ENCODE measurements around the gene MTMR2.

The MTMR2 gene

DNA sequence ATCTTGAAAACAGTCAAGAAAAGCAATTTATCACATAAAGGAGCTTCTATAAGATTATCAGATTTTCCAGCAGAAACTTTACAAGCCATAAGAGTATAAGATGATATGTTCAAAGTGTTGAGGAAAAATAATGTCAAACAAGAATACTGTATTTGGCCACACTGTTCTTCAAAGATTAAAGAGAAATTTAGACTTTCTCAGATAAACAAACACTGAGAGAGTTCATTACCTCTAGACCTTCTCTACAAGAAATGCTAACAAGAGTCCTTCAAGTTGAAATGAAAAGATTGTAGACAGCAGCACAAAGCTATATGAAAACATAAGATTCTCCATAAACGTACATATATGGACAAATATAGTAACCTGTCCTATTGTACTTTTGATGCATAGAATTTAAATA is 8.0 kb upstream of the MTMR2 start:
- Histone ChIP-seq H3K9me3 (ENCODE audit: severe bottlenecking) (peaks cover 3% of the 10 kb centered on the region), H3K4me3 (ENCODE audit: low read depth, low read length) (no peak overlapping the region), H3K27me3 (ENCODE audit: insufficient read depth, low read depth, severe bottlenecking) (no peaks in the 10 kb centered on the region), H3K36me3 (no peaks in the 10 kb centered on the region), H3K27ac (no peak overlapping the region)
- TF ChIP-seq, protein P1, sequence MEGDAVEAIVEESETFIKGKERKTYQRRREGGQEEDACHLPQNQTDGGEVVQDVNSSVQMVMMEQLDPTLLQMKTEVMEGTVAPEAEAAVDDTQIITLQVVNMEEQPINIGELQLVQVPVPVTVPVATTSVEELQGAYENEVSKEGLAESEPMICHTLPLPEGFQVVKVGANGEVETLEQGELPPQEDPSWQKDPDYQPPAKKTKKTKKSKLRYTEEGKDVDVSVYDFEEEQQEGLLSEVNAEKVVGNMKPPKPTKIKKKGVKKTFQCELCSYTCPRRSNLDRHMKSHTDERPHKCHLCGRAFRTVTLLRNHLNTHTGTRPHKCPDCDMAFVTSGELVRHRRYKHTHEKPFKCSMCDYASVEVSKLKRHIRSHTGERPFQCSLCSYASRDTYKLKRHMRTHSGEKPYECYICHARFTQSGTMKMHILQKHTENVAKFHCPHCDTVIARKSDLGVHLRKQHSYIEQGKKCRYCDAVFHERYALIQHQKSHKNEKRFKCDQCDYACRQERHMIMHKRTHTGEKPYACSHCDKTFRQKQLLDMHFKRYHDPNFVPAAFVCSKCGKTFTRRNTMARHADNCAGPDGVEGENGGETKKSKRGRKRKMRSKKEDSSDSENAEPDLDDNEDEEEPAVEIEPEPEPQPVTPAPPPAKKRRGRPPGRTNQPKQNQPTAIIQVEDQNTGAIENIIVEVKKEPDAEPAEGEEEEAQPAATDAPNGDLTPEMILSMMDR (IDR thresholded peaks at IDR 0.05; ENCODE audit: low read depth, low read length), result no peak
- no peak for DNase-seq

DNA sequence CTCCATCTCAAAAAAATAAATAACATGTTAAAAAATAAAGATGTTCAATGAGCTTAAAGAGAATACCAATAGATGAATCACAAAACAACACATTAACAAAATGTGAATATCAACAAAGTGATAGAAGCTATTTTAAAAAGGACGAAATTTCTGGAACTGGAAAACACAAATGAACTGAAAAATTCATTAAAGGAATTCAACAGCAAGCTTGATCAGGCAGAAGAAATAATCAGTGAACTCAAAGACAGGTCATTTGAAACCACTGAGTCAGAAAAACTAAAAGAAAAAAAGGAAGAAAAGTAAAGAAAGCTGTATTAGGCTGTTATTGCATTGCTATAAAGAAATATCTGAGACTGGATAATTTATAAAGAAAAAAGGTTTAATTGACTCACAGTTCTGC is 7.0 kb upstream of the MTMR2 start:
- Histone ChIP-seq H3K36me3 (no peaks in the 10 kb centered on the region), H3K4me3 (ENCODE audit: low read depth, low read length) (no peak overlapping the region), H3K27me3 (ENCODE audit: insufficient read depth, low read depth, severe bottlenecking) (no peaks in the 10 kb centered on the region), H3K9me3 (ENCODE audit: severe bottlenecking) (peaks cover 3% of the 10 kb centered on the region), H3K27ac (no peak overlapping the region)
- no peak for DNase-seq
- TF ChIP-seq, protein P1 (IDR thresholded peaks at IDR 0.05; ENCODE audit: low read depth, low read length), result no peak

DNA sequence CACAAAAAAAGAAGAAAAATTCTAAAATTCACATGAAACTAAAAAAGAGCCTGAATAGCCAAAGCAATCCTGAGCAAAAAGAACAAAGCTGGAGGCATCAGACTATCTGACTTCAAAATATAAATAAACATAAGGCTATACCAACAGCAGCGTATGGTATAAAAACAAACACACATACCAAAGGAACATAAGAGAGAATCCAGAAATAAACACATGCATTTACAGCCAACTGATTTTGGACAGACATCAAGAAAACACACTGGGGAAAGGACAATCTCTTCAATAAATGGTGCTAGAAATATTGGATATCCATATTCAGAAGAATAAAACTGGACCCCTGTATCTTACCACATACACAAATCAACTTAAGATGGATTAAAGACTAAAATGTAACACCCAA is 2.8 kb upstream of the MTMR2 start:
- Histone ChIP-seq H3K27me3 (ENCODE audit: insufficient read depth, low read depth, severe bottlenecking) (no peaks in the 10 kb centered on the region), H3K36me3 (no peaks in the 10 kb centered on the region), H3K9me3 (ENCODE audit: severe bottlenecking) (peaks cover 3% of the 10 kb centered on the region), H3K27ac (no peak overlapping the region), H3K4me3 (ENCODE audit: low read depth, low read length) (no peak overlapping the region)
- no peak for DNase-seq
- TF ChIP-seq, protein P1 (IDR thresholded peaks at IDR 0.05; ENCODE audit: low read depth, low read length), result no peak

DNA sequence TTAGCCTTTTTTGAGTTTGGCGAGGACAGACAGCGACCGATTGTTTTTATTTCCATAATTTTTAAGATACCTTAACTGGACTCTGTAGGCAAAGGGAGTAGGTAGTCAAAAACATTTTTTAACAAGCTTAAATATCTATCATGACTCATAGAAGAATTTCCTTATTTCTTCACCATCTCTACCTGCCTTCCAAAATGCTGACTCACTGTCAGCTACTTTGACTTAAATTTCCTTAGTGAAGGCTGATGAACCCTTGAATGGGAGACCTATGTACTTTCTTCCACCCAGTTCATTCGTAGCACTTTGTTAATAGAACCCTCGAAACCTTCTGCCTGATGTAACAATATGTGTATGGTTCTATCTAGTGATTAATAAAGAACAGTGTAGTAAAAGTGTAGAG is 1.1 kb upstream of the MTMR2 start:
- Histone ChIP-seq H3K27me3 (ENCODE audit: insufficient read depth, low read depth, severe bottlenecking) (no peaks in the 10 kb centered on the region), H3K36me3 (no peaks in the 10 kb centered on the region), H3K27ac (no peak overlapping the region), H3K4me3 (ENCODE audit: low read depth, low read length) (peak overlapping the region; percentile 88), H3K9me3 (ENCODE audit: severe bottlenecking) (no peaks in the 10 kb centered on the region)
- DNase-seq, result no peak
- TF ChIP-seq, protein P1 (IDR thresholded peaks at IDR 0.05; ENCODE audit: low read depth, low read length), result no peak

DNA sequence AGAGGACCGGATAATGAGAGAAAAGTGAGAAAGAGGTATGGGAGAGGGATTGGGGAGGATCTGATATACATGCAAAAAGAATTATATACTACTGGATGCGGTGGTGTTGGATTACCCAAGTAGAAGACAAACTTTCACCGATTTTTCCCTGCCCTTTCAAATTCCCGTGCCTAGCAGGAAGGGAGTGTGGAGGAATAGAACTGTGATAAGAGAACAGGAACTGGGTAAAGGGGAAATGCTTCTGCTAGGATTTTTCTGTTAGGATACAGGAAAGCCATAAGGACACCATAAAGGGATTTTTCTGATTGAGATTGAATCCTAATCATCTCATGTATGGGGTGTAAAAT is 480 bp upstream of the MTMR2 start:
- no peak for DNase-seq
- H3K36me3 ChIP-seq, result no peaks in the 10 kb centered on the region
- TF ChIP-seq, protein P1 (IDR thresholded peaks at IDR 0.05; ENCODE audit: low read depth, low read length), result no peak

DNA sequence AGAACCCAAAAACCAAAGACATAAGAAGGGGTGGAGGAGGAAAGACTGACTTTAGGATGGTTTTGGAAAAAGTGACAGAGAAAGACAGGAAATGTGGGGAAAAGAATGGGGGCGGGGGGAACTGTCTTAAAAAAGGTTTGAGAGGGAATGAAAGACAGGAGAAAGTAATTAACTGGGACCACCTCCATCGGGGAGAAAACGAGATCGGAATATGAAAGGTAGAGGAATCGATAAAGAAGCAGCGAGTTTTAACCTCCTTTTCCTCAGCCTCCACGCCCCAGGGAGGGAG is 524 bp downstream of the MTMR2 start:
- Histone ChIP-seq H3K4me3 (ENCODE audit: low read depth, low read length) (peak overlapping the region; percentile 88), H3K27ac (peak overlapping the region; percentile 80), H3K27me3 (ENCODE audit: insufficient read depth, low read depth, severe bottlenecking) (no peaks in the 10 kb centered on the region), H3K36me3 (no peaks in the 10 kb centered on the region), H3K9me3 (ENCODE audit: severe bottlenecking) (no peaks in the 10 kb centered on the region)
- TF ChIP-seq, protein P1 (IDR thresholded peaks at IDR 0.05; ENCODE audit: low read depth, low read length), result no peak
- DNase-seq, result no peak

More for the DNA sequence above, 480 bp upstream of the MTMR2 start:
- H3K4me3 ChIP-seq (ENCODE audit: low read depth, low read length), result peak overlapping the region; percentile 88
- no peaks in the 10 kb centered on the region for H3K27me3 ChIP-seq (ENCODE audit: insufficient read depth, low read depth, severe bottlenecking)
- H3K9me3 ChIP-seq (ENCODE audit: severe bottlenecking), result no peaks in the 10 kb centered on the region
- peak overlapping the region; percentile 80 for H3K27ac ChIP-seq
